ENCODE data around the gene RMND5A. TPM values are rescaled to one million over a fixed set of nuclear protein-coding genes. Genes with fewer than 3 reads are reported as not detected.

RMND5A gene
- total RNA-seq, 2 donors from 2014 or later = 63.7 to 72.6 TPM

DNA sequence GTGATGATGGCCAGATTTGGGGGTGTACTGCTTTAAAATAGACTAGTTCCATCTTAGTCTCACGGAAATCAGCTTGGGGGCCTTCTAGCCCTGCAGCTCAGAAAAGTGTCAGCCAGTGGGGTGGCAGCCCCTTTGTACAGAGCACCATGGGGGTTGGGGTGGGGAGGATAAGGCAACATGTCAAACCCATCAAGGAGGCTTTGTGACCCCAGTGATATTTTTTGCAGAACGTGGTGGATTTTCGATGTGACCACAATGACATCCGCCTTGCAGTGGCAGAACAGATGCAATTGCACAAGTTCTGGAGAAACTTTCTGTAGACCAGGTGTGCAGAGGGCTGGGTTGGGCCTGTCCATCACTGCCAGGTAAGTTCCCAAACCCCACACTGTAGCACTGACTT, 73.7 kb downstream of the RMND5A start:
- Histone ChIP-seq H3K4me3 (no peak overlapping the region), H3K9me3 (no peaks in the 10 kb centered on the region), H3K27ac (no peak overlapping the region), H3K27me3 (peaks cover 46% of the 10 kb centered on the region), H3K9ac (ENCODE audit: low read depth in 2 of 2, low read length in 2 of 2) (no peak overlapping the region), H3K36me3 (no peaks in the 10 kb centered on the region), H3K4me1 (no peaks in the 10 kb centered on the region)
- TF ChIP-seq, protein P1, sequence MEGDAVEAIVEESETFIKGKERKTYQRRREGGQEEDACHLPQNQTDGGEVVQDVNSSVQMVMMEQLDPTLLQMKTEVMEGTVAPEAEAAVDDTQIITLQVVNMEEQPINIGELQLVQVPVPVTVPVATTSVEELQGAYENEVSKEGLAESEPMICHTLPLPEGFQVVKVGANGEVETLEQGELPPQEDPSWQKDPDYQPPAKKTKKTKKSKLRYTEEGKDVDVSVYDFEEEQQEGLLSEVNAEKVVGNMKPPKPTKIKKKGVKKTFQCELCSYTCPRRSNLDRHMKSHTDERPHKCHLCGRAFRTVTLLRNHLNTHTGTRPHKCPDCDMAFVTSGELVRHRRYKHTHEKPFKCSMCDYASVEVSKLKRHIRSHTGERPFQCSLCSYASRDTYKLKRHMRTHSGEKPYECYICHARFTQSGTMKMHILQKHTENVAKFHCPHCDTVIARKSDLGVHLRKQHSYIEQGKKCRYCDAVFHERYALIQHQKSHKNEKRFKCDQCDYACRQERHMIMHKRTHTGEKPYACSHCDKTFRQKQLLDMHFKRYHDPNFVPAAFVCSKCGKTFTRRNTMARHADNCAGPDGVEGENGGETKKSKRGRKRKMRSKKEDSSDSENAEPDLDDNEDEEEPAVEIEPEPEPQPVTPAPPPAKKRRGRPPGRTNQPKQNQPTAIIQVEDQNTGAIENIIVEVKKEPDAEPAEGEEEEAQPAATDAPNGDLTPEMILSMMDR (IDR thresholded peaks at IDR 0.05) = no peak
- no peak for DNase-seq
- intact Hi-C loops (cut with DNase I) = no loop called here

DNA sequence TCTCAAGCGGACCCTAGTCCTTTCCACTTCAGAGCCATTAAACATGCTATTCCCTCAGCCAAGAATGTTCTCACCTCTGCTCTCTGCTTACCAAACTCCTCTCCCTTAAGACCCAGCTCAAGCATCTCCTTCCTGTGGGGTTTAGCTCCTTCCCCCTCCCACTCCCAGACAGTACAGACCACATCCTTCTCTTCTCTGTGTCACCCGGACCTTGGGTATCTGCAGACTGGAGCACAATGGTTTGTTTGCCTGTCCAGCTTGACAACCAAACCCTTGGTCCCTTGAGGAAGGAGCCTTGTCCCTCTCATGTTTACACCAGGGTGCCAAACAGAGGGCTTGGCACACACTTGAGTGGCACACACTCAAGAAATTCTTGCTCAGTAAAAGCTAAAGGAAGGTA, 74.8 kb downstream of the RMND5A start:
- no peak overlapping the region for H3K9ac ChIP-seq (ENCODE audit: low read depth in 2 of 2, low read length in 2 of 2)
- TF ChIP-seq, protein P1 (IDR thresholded peaks at IDR 0.05) = no peak
- no peaks in the 10 kb centered on the region for H3K36me3 ChIP-seq
- intact Hi-C loops (cut with DNase I) = no loop called here
- DNase-seq = no peak
- no peak overlapping the region for H3K27ac ChIP-seq
- H3K9me3 ChIP-seq = no peaks in the 10 kb centered on the region
- no peak overlapping the region for H3K4me3 ChIP-seq
- peaks cover 35% of the 10 kb centered on the region for H3K27me3 ChIP-seq
- H3K4me1 ChIP-seq = no peaks in the 10 kb centered on the region

DNA sequence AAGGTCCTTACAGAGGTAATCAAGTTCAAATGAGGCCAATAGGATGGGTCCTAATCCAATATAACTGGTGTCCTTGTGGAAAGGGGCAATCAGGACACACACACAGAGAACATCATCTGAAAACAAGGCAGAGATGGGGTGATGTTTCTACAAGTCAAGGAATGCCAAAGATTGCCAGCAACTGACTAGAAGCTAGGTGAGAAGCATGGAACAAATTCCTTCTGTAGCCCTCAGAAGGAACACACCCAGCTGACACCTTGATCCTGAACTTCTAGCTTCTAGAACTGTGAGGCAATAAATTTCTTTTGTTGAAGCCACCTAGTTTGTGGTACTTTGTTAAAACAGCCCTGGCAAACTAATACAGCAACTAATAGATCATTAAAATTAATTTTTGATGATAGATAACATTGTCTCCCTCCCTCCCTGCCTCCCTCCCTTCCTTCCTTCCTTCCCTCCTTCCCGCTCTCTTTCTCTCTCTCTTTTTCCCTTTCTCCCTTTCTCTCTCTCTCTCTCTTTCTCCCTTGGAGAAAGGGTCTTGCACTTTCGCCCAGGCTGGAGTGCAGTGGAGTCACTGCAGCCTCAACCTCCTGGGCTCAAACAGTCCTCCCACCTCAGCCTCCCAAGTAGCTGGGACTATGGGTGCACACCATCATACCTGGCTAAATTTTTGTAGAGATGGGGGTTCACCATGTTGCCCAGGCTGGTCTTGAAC, 80.9 kb downstream of the RMND5A start:
- no peaks in the 10 kb centered on the region for H3K36me3 ChIP-seq
- no peaks in the 10 kb centered on the region for H3K27me3 ChIP-seq
- TF ChIP-seq, protein P1 (IDR thresholded peaks at IDR 0.05) = no peak
- no peaks in the 10 kb centered on the region for H3K9me3 ChIP-seq
- intact Hi-C loops (cut with DNase I) = no loop called here
- DNase-seq = no peak
- H3K4me3 ChIP-seq = no peak overlapping the region
- no peaks in the 10 kb centered on the region for H3K4me1 ChIP-seq
- H3K27ac ChIP-seq = no peak overlapping the region
- H3K9ac ChIP-seq (ENCODE audit: low read depth in 2 of 2, low read length in 2 of 2) = no peak overlapping the region

DNA sequence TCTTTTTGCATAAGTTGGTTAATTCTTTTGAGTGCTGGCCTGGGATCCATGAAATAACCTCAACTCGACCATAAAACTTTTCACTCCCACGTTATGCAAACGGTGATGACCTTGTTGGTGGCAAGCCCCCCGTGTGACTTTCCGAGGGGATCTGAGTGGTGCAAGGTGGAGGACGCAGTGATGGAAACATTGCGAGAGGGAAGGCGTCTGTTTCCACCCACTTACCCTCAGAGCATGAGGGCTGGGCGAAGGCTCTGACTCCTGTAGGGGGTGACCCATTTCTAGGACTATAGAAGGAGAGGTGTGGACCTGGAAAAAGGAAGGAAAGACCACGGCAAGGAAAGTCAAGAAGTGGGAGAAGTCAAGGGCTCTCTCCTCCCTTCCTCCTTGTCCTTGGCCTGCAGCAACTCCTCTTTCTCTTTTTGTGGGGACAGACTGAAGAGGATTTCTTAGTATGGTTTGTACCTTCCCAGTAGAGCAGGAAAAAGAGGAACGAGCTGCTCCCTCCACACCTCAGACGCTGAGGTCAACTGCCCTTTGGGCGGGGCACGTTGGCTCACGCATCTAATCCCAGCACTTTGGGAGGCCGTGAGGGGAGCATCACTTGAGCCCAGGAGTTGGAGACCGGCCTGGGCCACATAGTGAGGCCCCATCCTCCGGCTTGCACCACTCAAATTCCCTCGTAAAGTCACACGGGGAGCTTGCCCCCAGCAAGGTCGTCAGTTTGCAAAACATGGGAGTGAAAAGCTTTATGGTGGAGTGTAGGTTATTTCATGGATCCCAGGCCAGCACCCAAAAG, 86.2 kb downstream of the RMND5A start:
- H3K4me3 ChIP-seq = no peak overlapping the region
- H3K9me3 ChIP-seq = no peaks in the 10 kb centered on the region
- no peak overlapping the region for H3K9ac ChIP-seq (ENCODE audit: low read depth in 2 of 2, low read length in 2 of 2)
- no peak overlapping the region for H3K27ac ChIP-seq
- H3K27me3 ChIP-seq = peaks cover 17% of the 10 kb centered on the region
- H3K4me1 ChIP-seq = no peaks in the 10 kb centered on the region
- DNase-seq = no peak
- TF ChIP-seq, protein P1 (IDR thresholded peaks at IDR 0.05) = no peak
- intact Hi-C loops (cut with DNase I) = no loop called here
- no peaks in the 10 kb centered on the region for H3K36me3 ChIP-seq

DNA sequence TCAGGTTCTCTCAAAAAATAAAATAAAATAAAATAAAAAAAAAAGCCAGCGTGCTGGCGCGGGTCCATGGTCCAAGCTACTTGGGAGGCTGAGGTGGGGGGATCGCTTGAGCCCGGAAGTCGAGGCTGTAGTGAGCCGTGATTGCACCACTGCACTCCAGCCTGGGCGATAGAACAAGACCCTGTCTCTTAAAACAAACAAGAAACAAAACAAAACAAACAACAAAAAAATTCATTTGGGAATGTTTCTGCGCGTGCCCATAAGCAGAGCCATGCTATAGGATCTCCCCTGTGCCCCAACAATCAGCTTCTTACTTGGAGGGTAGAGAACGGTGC, 87.0 kb downstream of the RMND5A start:
- Histone ChIP-seq H3K27ac (no peak overlapping the region), H3K9ac (ENCODE audit: low read depth in 2 of 2, low read length in 2 of 2) (peak overlapping the region in 1 of 2 donors; percentile 61), H3K4me1 (no peaks in the 10 kb centered on the region), H3K36me3 (no peaks in the 10 kb centered on the region), H3K4me3 (peak overlapping the region; percentile 34), H3K9me3 (no peaks in the 10 kb centered on the region), H3K27me3 (peaks cover 17% of the 10 kb centered on the region)
- TF ChIP-seq, protein P1 (IDR thresholded peaks at IDR 0.05) = no peak
- intact Hi-C loops (cut with DNase I) = no loop called here
- DNase-seq = no peak
